Chondrocyte (in vitro differentiated cells): ENCODE data around the gene SGSH. TPM values are rescaled to one million over a fixed set of nuclear protein-coding genes. Genes with fewer than 3 reads are reported as not detected.
A peak's percentile ranks its signal among the peaks of the same experiment; 100 is the strongest.

Experiments used
- DNase-seq: peaks from one replicate; pipeline ENCODE4 v3.0.0; 2021; ENCODE audit warnings: mixed read lengths, low spot score
- H3K27ac Mint-ChIP-seq: one replicate; pipeline ENCODE4 v1.8.0; 2021; ENCODE audit warnings: mild to moderate bottlenecking, moderate library complexity, mixed read lengths; ENCODE audit not compliant: unreplicated experiment
- H3K27me3 Mint-ChIP-seq: 2 replicates; pipeline ENCODE4 v1.8.0; 2021; ENCODE audit warnings: low read depth, mixed read lengths
- H3K36me3 Mint-ChIP-seq: 2 replicates; pipeline ENCODE4 v1.8.0; 2021; ENCODE audit warnings: low read depth, mixed read lengths
- H3K4me1 Mint-ChIP-seq: 2 replicates; pipeline ENCODE4 v1.8.0; 2021; ENCODE audit warnings: low read depth, mild to moderate bottlenecking, mixed read lengths
- H3K4me3 Mint-ChIP-seq: one replicate; pipeline ENCODE4 v1.8.0; 2021; ENCODE audit warnings: mild to moderate bottlenecking, moderate library complexity, mixed read lengths; ENCODE audit not compliant: unreplicated experiment
- H3K9me3 Mint-ChIP-seq: 2 replicates; pipeline ENCODE4 v1.8.0; 2021; ENCODE audit warnings: low read depth, mixed read lengths
- CTCF ChIP-seq: fragments of 200-600 bp; sonication (generic); IDR thresholded peaks from 2 replicates; pipeline ENCODE4 v1.5.0; 2021; ENCODE audit warnings: antibody characterized with exemption, mild to moderate bottlenecking, moderate library complexity
- total RNA-seq: library from RNA; stranded (reverse); gene quantifications from 3 replicates; pipeline ENCODE4 v1.2.1, GENCODE V29; 2021

Gene SGSH
- total RNA-seq, 1 donor from 2014 or later = 44.7 TPM

GRCh38 chr17:80220736-80221215 is 643 bp upstream of the SGSH start:
- no peak for DNase-seq
- H3K9me3 Mint-ChIP-seq = no peaks in the 10 kb centered on the region

GRCh38 chr17:80219763-80220053 is 425 bp downstream of the SGSH start:
- Mint-ChIP-seq H3K27me3 (no peaks in the 10 kb centered on the region), H3K4me3 (peak overlapping the region; percentile 89), H3K36me3 (peaks cover 13% of the 10 kb centered on the region), H3K4me1 (peaks cover 19% of the 10 kb centered on the region), H3K9me3 (no peaks in the 10 kb centered on the region), H3K27ac (peak overlapping the region; percentile 91)
- TF ChIP-seq CTCF = no peak
- DNase-seq = no peak

More at GRCh38 chr17:80220736-80221215, 643 bp upstream of the SGSH start:
- Mint-ChIP-seq H3K36me3 (peaks cover 13% of the 10 kb centered on the region), H3K4me1 (peaks cover 19% of the 10 kb centered on the region), H3K27ac (no peak overlapping the region), H3K27me3 (no peaks in the 10 kb centered on the region), H3K4me3 (peak overlapping the region; percentile 71)
- no peak for TF ChIP-seq CTCF

GRCh38 chr17:80219013-80219762 is 945 bp downstream of the SGSH start:
- no peaks in the 10 kb centered on the region for H3K27me3 Mint-ChIP-seq
- peak overlapping the region; percentile 89 for H3K4me3 Mint-ChIP-seq
- peaks cover 19% of the 10 kb centered on the region for H3K4me1 Mint-ChIP-seq
- no peak for DNase-seq
- no peak for TF ChIP-seq CTCF
- peak overlapping the region; percentile 91 for H3K27ac Mint-ChIP-seq
- peaks cover 12% of the 10 kb centered on the region for H3K36me3 Mint-ChIP-seq
- H3K9me3 Mint-ChIP-seq = no peaks in the 10 kb centered on the region

- Mint-ChIP-seq H3K4me1 (peaks cover 19% of the 10 kb centered on the region), H3K9me3 (no peaks in the 10 kb centered on the region), H3K4me3 (peak overlapping the region; percentile 89), H3K27me3 (no peaks in the 10 kb centered on the region), H3K36me3 (peaks cover 10% of the 10 kb centered on the region), H3K27ac (no peak overlapping the region)
- DNase-seq = no peak
- no peak for TF ChIP-seq CTCF
Measured at GRCh38 chr17:80218391-80218790, 1.7 kb downstream of the SGSH start.

GRCh38 chr17:80217703-80218362 is 2.3 kb downstream of the SGSH start:
- no peak overlapping the region for H3K4me3 Mint-ChIP-seq
- peaks cover 12% of the 10 kb centered on the region for H3K36me3 Mint-ChIP-seq
- no peak for DNase-seq

More at GRCh38 chr17:80217703-80218362, 2.3 kb downstream of the SGSH start:
- peaks cover 16% of the 10 kb centered on the region for H3K4me1 Mint-ChIP-seq
- no peaks in the 10 kb centered on the region for H3K27me3 Mint-ChIP-seq
- H3K27ac Mint-ChIP-seq = no peak overlapping the region
- H3K9me3 Mint-ChIP-seq = no peaks in the 10 kb centered on the region
- no peak for TF ChIP-seq CTCF
